CD4-positive, alpha-beta T cell treated with Interleukin-21 for 1 hour (primary cell): Measurements from ENCODE around the gene CLEC16A.

Source experiments
- DNase-seq: peaks from one replicate; pipeline ENCODE4 v3.0.0-alpha.2; 2020

CLEC16A gene

DNA sequence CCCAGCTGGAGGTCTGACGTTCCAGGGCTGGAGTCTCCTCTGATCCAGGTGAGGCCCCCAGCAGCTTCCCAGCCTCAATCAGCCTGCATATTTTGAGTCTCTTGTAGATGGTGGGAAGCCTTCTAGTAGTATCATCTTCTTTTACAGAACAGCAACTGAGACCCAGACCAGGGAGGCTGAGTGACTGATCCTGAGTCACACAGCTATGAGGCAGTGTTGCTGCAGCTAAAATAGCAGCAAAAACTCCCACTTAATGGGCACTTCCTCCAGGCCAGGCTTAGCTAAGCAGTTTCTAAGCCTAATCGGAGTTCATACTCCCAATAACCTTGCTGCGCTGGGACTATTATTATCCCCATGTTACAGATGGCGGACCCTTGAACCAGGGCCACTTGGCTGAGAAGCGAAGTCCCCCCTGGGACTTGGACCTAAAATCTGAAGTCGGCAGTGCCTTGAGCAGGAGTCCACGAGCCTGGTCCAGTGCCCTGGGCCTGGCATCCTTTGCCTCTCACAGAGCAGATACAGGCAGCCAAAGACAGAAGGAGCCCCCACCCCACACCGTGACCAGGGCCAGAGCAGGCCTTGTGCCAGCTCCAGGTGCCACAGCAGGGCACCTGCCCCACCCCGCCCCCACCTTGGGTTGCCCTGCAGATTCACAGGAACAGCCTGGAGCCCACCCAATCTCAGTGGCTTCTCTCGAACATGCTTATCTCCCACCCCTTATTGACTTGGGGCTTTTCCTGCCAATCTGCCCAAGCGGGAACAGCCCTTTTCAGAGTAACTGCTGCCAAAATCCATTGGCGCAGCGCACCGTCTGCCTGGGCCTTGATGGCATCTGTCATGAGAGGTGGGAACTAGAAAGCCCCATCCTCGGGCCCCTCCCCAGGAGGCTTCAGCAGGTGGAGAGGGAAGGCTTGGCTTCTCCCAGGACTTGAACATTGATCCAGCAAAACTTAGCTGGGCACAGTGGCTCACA, 246.5 kb downstream of the CLEC16A start:
- DNase-seq = no peak

DNA sequence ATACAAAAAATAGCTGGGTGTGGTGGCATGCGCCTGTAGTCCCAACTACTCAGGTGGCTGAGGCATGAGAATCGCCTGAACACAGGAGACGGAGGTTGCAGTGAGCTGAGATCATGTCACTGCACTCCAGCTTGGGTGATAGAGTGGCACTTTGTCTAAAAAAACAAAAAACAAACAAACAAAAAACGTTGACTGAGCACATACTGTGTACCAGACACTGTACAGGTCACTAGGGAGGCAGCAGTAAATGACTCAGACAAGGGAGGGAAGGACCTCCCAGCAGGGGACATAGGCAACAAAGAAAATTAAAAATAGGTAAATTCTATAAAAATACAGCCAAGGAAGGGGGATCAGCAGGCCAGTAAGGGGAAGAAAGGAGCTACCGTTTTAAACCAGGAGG, 247.3 kb downstream of the CLEC16A start:
- DNase-seq = no peak

GRCh38 chr16:11193494-11193893, 249.1 kb downstream of the CLEC16A start:
- no peak for DNase-seq

DNA sequence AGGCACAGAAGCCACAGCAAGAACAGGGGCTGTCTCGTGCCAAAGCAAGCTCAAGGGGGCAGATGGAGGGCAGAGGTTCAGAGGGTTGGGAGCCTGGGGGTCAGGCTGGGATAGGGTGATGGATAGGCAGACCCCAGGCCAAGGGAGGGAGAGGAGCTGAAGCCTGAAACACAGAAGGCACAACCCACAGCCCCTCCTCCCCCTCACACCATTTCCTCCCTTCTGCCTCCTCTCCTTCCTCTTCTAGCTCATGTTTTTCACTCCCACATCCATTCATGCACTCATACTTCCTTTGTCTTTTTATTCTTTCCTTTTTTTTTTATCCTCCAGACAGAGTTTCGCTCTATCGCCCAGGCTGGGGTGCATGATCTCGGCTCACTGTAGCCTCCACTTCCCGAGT, 250.5 kb downstream of the CLEC16A start:
- no peak for DNase-seq

GRCh38 chr16:11196286-11196828, 252.0 kb downstream of the CLEC16A start:
- DNase-seq = no peak

DNA sequence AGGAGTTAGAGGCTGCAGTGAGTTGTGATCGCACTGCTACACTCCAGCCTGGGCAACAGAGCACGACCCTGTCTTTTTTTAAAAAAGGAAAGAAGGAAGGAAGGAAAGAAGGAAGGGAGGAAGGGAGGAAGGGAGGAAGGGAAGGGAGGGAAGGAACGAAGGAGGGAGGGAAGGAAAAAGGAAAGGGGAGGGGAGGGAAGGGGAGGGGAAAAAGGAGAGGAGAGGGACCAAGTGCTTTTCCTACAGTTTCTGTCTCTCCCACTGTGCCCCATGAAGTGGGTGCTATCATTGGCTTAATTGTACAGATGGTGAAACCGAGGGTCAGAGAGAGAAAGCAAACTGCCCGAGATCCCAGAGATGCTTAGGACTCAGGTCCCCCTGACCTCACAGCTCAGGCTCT, 254.0 kb downstream of the CLEC16A start:
- DNase-seq = no peak

- no peak for DNase-seq
These were observed 254.5 kb downstream of the CLEC16A start for GRCh38 chr16:11198828-11199227.

DNA sequence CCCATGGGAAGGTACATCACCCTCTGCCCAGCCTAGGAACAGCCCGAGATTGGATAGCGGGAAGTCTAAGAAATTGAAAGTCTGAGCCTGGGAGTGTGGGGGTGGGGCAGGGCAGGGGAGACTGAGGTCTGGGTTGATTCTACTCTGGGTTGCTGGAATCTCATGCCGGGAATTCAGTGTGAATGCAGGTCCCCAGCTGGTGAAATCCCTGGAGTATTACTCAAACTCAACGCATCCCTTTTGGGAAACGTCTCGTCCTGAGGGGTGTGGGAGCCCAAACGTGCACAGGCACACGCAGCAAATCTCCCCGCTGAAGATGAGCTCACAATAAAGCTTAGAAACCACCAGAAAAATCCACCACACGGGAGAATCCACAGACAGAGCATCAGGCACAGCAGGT, 256.2 kb downstream of the CLEC16A start:
- DNase-seq = no peak

DNA sequence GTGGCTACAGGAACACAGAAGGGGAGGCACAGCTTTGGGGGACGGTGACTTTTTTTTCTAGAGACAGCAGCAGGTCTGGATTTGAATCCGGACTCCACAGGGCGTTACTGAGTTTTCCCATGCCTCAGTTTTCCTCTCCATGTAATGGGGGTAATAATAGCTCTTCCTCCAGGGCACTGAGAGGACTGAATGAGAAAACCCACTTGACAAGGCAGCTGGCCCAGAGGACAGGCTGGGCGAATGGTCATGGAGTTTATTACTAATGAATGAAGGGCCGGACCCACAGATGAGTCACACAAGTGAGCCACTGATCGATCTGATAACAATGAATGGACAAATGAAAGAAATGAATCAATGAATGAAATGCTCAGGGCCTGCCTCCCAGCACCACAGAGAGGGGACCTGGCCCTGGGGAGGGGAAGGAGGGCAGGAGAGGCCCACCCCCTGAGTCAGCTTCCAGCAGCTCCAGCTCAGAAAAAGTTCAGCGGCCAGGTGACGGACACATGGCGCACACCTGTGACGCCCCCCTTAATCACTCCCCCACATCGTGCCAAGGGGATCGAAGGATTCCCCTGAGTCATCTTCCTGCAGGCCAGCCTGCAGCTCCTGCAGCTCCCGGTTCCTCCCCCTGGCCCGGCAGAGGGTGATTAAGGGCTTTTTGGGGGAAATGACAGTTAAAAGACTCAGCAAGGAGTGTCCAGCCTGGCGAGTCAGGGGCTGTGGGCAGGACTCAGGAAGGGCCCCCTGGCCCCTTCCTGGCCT, 257.3 kb downstream of the CLEC16A start:
- no peak for DNase-seq

- no peak for DNase-seq
These were observed 258.1 kb downstream of the CLEC16A start for GRCh38 chr16:11202260-11203091.

- DNase-seq = no peak
These were observed 258.8 kb downstream of the CLEC16A start for GRCh38 chr16:11203111-11203623.

GRCh38 chr16:11204513-11205047, 260.2 kb downstream of the CLEC16A start:
- no peak for DNase-seq

DNA sequence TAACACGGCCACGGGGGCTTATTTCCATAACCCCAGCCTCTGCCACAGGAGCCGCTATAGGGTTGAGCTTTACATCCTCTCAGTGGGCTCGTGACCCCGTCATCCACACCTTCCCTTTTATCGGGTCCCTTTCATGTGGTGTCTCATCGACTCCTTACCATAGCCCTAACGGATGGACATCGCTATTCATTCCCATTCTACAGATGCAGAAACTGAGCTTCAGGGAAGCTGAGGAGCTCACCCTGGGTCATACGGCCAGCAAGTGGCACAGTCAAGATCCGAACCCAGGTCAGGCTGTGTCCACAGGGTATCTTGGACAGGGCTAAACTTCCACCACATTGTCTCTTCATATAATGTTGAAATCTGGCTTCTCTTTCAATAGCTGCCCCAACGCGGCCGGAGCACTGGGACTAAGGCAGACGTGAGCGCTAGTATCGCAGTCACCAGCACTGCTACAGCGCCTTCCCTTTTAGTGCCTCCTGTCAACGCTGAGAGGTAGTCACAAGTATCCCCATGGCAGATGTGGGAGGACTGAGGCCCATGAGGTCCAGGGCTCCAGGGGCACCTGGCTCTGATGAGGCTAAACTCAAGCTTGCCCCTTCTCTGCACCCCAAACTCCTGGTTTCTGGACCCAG, 260.8 kb downstream of the CLEC16A start:
- no peak for DNase-seq

GRCh38 chr16:11205754-11206581, 261.6 kb downstream of the CLEC16A start:
- no peak for DNase-seq

GRCh38 chr16:11207646-11208045, 263.3 kb downstream of the CLEC16A start:
- DNase-seq = no peak

GRCh38 chr16:11208916-11209665, 264.7 kb downstream of the CLEC16A start:
- no peak for DNase-seq

DNA sequence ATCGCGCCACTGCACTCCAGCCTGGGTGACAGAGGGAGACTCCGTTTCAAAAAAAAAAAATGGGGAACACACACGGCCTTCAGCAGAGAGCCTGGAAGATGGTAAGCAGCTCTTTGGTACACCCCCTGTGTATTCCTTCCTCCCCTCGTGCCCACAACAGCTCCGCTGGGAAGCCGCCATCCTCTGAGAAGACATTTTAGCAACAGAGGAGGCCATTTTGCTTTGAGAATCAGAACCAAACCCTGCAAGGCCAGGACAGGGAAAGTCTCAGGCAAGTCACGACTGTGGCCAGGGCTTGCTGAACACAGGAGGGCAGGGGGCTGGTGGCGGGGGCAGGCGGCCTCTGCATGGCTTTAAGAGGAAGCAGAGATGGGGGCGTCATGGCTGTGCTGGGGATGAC, 265.9 kb downstream of the CLEC16A start:
- DNase-seq = no peak

GRCh38 chr16:11211061-11211976, 267.0 kb downstream of the CLEC16A start:
- no peak for DNase-seq
